GM12891 (cell line): ENCODE measurements around the gene FAM174C.

Source experiments
- PAX5 ChIP-seq: IDR thresholded peaks from 2 replicates; pipeline ENCODE4 v1.6.1; 2011; ENCODE audit warnings: low read length, moderate library complexity, mild to moderate bottlenecking; ENCODE audit not compliant: insufficient read depth, severe bottlenecking
- POLR2A ChIP-seq: IDR thresholded peaks from 2 replicates; pipeline ENCODE4 v1.6.1; 2011; ENCODE audit warnings: low read depth, low read length, control low read depth
- POLR2AphosphoS5 ChIP-seq: IDR thresholded peaks from 2 replicates; pipeline ENCODE4 v1.6.1; 2011; ENCODE audit warnings: low read depth, low read length, control low read depth
- POU2F2 ChIP-seq: IDR thresholded peaks from 2 replicates; pipeline ENCODE4 v1.6.1; 2011; ENCODE audit warnings: low read depth, mild to moderate bottlenecking, control low read depth, low read length, moderate library complexity
- TAF1 ChIP-seq: IDR thresholded peaks from 2 replicates; pipeline ENCODE4 v1.6.1; 2011; ENCODE audit warnings: low read depth, low read length, control low read depth

GRCh38 chr19:1291761-1292418 lies 16.6 kb downstream of the FAM174C start:
- no peak for TF ChIP-seq POLR2AphosphoS5
- no peak for TF ChIP-seq POLR2A
- TF ChIP-seq POU2F2, result peak; percentile 92
- no peak for TF ChIP-seq PAX5
- no peak for TF ChIP-seq TAF1
